ENCODE measurements around the gene COL6A1. TPM values are rescaled to one million over a fixed set of nuclear protein-coding genes. Genes with fewer than 3 reads are reported as not detected.

Gene COL6A1
- total and polyA plus RNA-seq, 2 donors (not counting 1 experiment from before 2014, with no cell fraction given) = 645 to 1,137 TPM

GRCh38 chr21:45963232-45963570 is 18.4 kb upstream of the COL6A1 start:
- H3K79me2 ChIP-seq (ENCODE audit: control insufficient read depth, insufficient read depth, low read length) = no peaks in the 10 kb centered on the region
- H3K36me3 ChIP-seq (ENCODE audit: control insufficient read depth, insufficient read depth, low read length) = no peaks in the 10 kb centered on the region
- H3K9me3 ChIP-seq (ENCODE audit: control insufficient read depth, insufficient read depth, low read depth, low read length) = no peaks in the 10 kb centered on the region
- no peak overlapping the region for H3K4me3 ChIP-seq (replicated peaks in 1 of 4; ENCODE audit: control extremely low read depth in 1 of 4, insufficient read depth in 1 of 4, low read depth in 3 of 4, low read length in 4 of 4)
- H3K4me2 ChIP-seq (ENCODE audit: extremely low read depth, insufficient read depth, low read length) = no peak overlapping the region
- DNase-seq (ENCODE audit: low read depth in 2 of 2) = peak; percentile 23 to 59
- H3K4me1 ChIP-seq (ENCODE audit: control insufficient read depth, extremely low read depth, insufficient read depth, low read length) = peaks cover 5% of the 10 kb centered on the region
- no peaks in the 10 kb centered on the region for H3K27me3 ChIP-seq (ENCODE audit: control insufficient read depth, insufficient read depth, low read length)
- H3K9ac ChIP-seq (ENCODE audit: insufficient read depth, low read length) = no peak overlapping the region
- no peaks in the 10 kb centered on the region for H4K20me1 ChIP-seq (ENCODE audit: control insufficient read depth, extremely low read depth, insufficient read depth, low read length)
- H3K27ac ChIP-seq (ENCODE audit: insufficient read depth, low read length) = no peak overlapping the region
- no peak overlapping the region for H2AFZ ChIP-seq (ENCODE audit: low read length)
- TF ChIP-seq, protein P1, sequence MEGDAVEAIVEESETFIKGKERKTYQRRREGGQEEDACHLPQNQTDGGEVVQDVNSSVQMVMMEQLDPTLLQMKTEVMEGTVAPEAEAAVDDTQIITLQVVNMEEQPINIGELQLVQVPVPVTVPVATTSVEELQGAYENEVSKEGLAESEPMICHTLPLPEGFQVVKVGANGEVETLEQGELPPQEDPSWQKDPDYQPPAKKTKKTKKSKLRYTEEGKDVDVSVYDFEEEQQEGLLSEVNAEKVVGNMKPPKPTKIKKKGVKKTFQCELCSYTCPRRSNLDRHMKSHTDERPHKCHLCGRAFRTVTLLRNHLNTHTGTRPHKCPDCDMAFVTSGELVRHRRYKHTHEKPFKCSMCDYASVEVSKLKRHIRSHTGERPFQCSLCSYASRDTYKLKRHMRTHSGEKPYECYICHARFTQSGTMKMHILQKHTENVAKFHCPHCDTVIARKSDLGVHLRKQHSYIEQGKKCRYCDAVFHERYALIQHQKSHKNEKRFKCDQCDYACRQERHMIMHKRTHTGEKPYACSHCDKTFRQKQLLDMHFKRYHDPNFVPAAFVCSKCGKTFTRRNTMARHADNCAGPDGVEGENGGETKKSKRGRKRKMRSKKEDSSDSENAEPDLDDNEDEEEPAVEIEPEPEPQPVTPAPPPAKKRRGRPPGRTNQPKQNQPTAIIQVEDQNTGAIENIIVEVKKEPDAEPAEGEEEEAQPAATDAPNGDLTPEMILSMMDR (conservative IDR thresholded peaks at IDR 0.05 in 1 of 2, IDR thresholded peaks at IDR 0.05 in 1 of 2; ENCODE audit: low read depth in 1 of 2, low read length in 2 of 2) = no peak
- TF ChIP-seq EZH2 (IDR thresholded peaks at IDR 0.05; ENCODE audit: low read length, missing control alignments) = no peak

DNA sequence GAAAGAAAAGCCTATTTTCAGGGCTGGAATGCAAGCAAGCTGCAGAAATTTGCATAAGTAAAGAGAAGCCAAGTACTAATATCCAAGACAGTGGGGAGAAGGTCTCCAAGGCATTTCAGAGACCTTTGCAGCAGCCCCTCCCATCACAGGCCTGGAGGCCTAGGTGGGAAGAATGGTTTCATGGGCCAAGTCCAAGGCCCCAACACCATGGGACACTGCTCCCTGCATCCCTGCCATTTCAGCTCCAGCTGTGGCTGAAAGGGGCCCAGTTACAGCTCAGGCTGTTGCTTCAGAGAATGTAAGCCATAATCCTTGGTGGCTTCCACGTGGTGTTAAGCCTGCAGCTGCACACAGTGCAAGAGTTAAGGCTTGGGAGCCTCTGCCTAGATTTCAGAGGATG is 16.9 kb upstream of the COL6A1 start:
- no peak overlapping the region for H2AFZ ChIP-seq (ENCODE audit: low read length)
- H3K9ac ChIP-seq (ENCODE audit: insufficient read depth, low read length) = no peak overlapping the region
- H3K4me1 ChIP-seq (ENCODE audit: control insufficient read depth, extremely low read depth, insufficient read depth, low read length) = no peaks in the 10 kb centered on the region
- no peak overlapping the region for H3K4me2 ChIP-seq (ENCODE audit: extremely low read depth, insufficient read depth, low read length)
- no peaks in the 10 kb centered on the region for H3K9me3 ChIP-seq (ENCODE audit: control insufficient read depth, insufficient read depth, low read depth, low read length)
- TF ChIP-seq, protein P1 (conservative IDR thresholded peaks at IDR 0.05 in 1 of 2, IDR thresholded peaks at IDR 0.05 in 1 of 2; ENCODE audit: low read depth in 1 of 2, low read length in 2 of 2) = no peak
- TF ChIP-seq EZH2 (IDR thresholded peaks at IDR 0.05; ENCODE audit: low read length, missing control alignments) = no peak
- no peak overlapping the region for H3K27ac ChIP-seq (ENCODE audit: insufficient read depth, low read length)
- no peak overlapping the region for H3K4me3 ChIP-seq (replicated peaks in 1 of 4; ENCODE audit: control extremely low read depth in 1 of 4, insufficient read depth in 1 of 4, low read depth in 3 of 4, low read length in 4 of 4)
- no peaks in the 10 kb centered on the region for H3K36me3 ChIP-seq (ENCODE audit: control insufficient read depth, insufficient read depth, low read length)
- no peak for DNase-seq (ENCODE audit: low read depth in 2 of 2)
- H4K20me1 ChIP-seq (ENCODE audit: control insufficient read depth, extremely low read depth, insufficient read depth, low read length) = no peaks in the 10 kb centered on the region
- no peaks in the 10 kb centered on the region for H3K27me3 ChIP-seq (ENCODE audit: control insufficient read depth, insufficient read depth, low read length)
- H3K79me2 ChIP-seq (ENCODE audit: control insufficient read depth, insufficient read depth, low read length) = no peaks in the 10 kb centered on the region

- Histone ChIP-seq H2AFZ (ENCODE audit: low read length) (no peak overlapping the region), H3K4me3 (replicated peaks in 1 of 4; ENCODE audit: control extremely low read depth in 1 of 4, insufficient read depth in 1 of 4, low read depth in 3 of 4, low read length in 4 of 4) (no peak overlapping the region), H3K27ac (ENCODE audit: insufficient read depth, low read length) (no peak overlapping the region), H3K4me1 (ENCODE audit: control insufficient read depth, extremely low read depth, insufficient read depth, low read length) (no peaks in the 10 kb centered on the region), H3K9ac (ENCODE audit: insufficient read depth, low read length) (no peak overlapping the region), H3K9me3 (ENCODE audit: control insufficient read depth, insufficient read depth, low read depth, low read length) (no peaks in the 10 kb centered on the region), H3K27me3 (ENCODE audit: control insufficient read depth, insufficient read depth, low read length) (no peaks in the 10 kb centered on the region), H3K4me2 (ENCODE audit: extremely low read depth, insufficient read depth, low read length) (no peak overlapping the region), H4K20me1 (ENCODE audit: control insufficient read depth, extremely low read depth, insufficient read depth, low read length) (no peaks in the 10 kb centered on the region), H3K79me2 (ENCODE audit: control insufficient read depth, insufficient read depth, low read length) (no peaks in the 10 kb centered on the region), H3K36me3 (ENCODE audit: control insufficient read depth, insufficient read depth, low read length) (no peaks in the 10 kb centered on the region)
- no peak for DNase-seq (ENCODE audit: low read depth in 2 of 2)
- TF ChIP-seq EZH2 (IDR thresholded peaks at IDR 0.05; ENCODE audit: low read length, missing control alignments) = no peak
- TF ChIP-seq, protein P1 (conservative IDR thresholded peaks at IDR 0.05 in 1 of 2, IDR thresholded peaks at IDR 0.05 in 1 of 2; ENCODE audit: low read depth in 1 of 2, low read length in 2 of 2) = no peak
These were observed 16.3 kb upstream of the COL6A1 start for GRCh38 chr21:45965084-45965809.
